ENCODE results near the gene S100A13. TPM values are rescaled to one million over a fixed set of nuclear protein-coding genes. Genes with fewer than 3 reads are reported as not detected.

The S100A13 gene
- total RNA-seq, 1 donor from 2014 or later, result 152 TPM

DNA sequence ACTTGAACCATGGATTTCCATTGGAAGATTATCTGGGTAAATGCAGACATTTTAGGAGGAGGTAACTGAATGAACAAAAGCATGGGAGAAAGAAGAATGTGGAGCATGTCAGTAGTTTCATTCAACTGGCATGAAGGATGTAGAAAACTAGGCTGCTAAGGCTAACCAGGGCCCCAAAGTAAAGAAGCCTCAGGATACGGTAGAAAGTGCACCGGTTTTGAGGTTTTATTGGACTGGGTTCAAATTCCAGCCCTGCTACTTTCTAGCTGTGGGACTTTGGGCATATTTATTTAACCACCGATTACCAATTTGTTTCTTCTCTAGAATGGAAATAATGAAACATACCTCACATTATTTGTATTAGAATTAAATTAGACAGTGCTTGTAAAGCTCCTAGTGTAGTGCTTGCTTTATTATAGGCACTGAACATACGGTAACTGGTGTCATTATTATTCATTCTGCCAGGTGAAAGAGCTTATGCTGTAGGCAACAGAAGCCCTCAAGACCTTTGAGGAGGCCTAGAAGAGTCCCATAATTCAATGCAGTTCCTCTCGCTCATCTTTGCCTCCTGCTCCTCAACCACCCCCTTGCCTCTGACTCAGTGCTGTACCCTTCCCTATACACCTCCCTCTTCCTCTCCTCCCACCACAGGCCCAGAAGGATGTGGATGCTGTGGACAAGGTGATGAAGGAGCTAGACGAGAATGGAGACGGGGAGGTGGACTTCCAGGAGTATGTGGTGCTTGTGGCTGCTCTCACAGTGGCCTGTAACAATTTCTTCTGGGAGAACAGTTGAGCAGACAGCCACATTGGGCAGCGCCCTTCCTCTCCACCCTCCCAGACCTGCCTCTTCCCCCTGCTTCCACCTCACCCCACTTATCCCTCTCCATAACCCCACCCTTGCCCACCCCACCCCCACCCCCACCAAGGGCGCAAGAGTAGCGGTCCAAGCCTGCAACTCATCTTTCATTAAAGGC lies 4.0 kb upstream of the S100A13 start:
- Mint-ChIP-seq H3K9me3 (ENCODE audit: unreplicated experiment) (peaks cover 6% of the 10 kb centered on the region), H3K27ac (ENCODE audit: unreplicated experiment) (peak overlapping the region; percentile 68), H3K27me3 (ENCODE audit: unreplicated experiment) (peaks cover 20% of the 10 kb centered on the region)

DNA sequence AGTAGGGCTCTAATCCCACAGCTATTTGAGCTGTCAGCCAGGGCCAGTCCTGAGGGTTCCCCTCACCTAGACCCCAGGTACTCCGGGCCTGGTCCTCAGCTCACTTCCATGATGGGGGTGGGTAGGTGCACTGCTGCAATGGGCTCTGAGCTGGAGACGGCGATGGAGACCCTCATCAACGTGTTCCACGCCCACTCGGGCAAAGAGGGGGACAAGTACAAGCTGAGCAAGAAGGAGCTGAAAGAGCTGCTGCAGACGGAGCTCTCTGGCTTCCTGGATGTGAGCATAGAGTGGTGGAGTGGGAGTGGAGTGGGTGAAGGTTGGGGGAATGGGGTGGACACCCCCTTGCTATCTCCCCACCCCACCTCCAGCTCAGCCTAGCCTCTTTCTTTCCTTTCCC lies 3.1 kb upstream of the S100A13 start:
- Mint-ChIP-seq H3K4me3 (ENCODE audit: unreplicated experiment) (no peak overlapping the region), H3K4me1 (ENCODE audit: unreplicated experiment) (peaks cover 41% of the 10 kb centered on the region), H3K27ac (ENCODE audit: unreplicated experiment) (no peak overlapping the region), H3K27me3 (ENCODE audit: unreplicated experiment) (peaks cover 22% of the 10 kb centered on the region), H3K36me3 (ENCODE audit: low read depth, unreplicated experiment) (peaks cover 23% of the 10 kb centered on the region), H3K9me3 (ENCODE audit: unreplicated experiment) (peaks cover 6% of the 10 kb centered on the region)
- TF ChIP-seq, protein P1, sequence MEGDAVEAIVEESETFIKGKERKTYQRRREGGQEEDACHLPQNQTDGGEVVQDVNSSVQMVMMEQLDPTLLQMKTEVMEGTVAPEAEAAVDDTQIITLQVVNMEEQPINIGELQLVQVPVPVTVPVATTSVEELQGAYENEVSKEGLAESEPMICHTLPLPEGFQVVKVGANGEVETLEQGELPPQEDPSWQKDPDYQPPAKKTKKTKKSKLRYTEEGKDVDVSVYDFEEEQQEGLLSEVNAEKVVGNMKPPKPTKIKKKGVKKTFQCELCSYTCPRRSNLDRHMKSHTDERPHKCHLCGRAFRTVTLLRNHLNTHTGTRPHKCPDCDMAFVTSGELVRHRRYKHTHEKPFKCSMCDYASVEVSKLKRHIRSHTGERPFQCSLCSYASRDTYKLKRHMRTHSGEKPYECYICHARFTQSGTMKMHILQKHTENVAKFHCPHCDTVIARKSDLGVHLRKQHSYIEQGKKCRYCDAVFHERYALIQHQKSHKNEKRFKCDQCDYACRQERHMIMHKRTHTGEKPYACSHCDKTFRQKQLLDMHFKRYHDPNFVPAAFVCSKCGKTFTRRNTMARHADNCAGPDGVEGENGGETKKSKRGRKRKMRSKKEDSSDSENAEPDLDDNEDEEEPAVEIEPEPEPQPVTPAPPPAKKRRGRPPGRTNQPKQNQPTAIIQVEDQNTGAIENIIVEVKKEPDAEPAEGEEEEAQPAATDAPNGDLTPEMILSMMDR (IDR thresholded peaks at IDR 0.05; ENCODE audit: unreplicated experiment), result no peak
- no peak for DNase-seq (ENCODE audit: low spot score)

More for the DNA sequence above, 4.0 kb upstream of the S100A13 start:
- Mint-ChIP-seq H3K4me3 (ENCODE audit: unreplicated experiment) (no peak overlapping the region), H3K36me3 (ENCODE audit: low read depth, unreplicated experiment) (peaks cover 20% of the 10 kb centered on the region), H3K4me1 (ENCODE audit: unreplicated experiment) (peaks cover 33% of the 10 kb centered on the region)
- DNase-seq (ENCODE audit: low spot score), result no peak
- TF ChIP-seq, protein P1 (IDR thresholded peaks at IDR 0.05; ENCODE audit: unreplicated experiment), result no peak

DNA sequence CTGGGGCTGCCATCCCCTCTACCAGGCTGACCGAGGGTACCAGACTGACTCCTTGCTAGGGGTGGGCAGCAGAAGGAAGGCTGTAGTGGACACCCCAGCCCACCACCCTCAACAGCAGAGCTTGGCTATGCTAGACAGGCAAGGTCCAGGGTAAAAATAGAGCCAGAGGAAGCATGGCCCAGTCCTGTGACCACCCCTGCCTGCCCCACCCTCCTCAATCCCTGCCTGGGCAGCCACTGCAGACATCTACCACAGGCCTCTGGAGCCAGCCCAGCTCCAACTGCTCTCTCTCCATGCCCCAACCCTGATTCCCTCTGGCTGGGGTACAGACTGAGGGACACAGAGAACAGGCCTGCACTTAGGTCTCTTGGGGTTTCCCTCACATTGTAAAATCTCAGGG lies 2.7 kb upstream of the S100A13 start:
- Mint-ChIP-seq H3K4me1 (ENCODE audit: unreplicated experiment) (peaks cover 42% of the 10 kb centered on the region), H3K27me3 (ENCODE audit: unreplicated experiment) (peaks cover 22% of the 10 kb centered on the region), H3K27ac (ENCODE audit: unreplicated experiment) (no peak overlapping the region), H3K4me3 (ENCODE audit: unreplicated experiment) (no peak overlapping the region), H3K36me3 (ENCODE audit: low read depth, unreplicated experiment) (peaks cover 23% of the 10 kb centered on the region), H3K9me3 (ENCODE audit: unreplicated experiment) (peaks cover 6% of the 10 kb centered on the region)
- no peak for DNase-seq (ENCODE audit: low spot score)
- TF ChIP-seq, protein P1 (IDR thresholded peaks at IDR 0.05; ENCODE audit: unreplicated experiment), result no peak

DNA sequence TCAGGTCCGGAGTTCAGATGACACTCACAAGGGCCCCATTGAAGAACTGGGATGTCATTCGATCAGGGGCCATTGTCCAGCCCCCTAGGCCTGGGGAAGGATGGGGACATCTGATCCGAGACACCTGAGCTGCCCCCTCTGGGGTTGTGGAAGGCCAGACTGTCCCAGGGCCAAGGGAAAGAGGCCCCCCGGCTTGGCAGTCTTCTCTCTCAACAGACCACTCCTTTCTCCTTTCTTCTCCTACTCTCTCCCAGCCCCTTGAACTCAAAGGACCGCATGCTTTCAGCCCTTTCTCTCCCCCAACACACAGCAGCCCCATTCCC lies 2.0 kb upstream of the S100A13 start:
- Mint-ChIP-seq H3K4me1 (ENCODE audit: unreplicated experiment) (peaks cover 44% of the 10 kb centered on the region), H3K36me3 (ENCODE audit: low read depth, unreplicated experiment) (peaks cover 20% of the 10 kb centered on the region), H3K4me3 (ENCODE audit: unreplicated experiment) (no peak overlapping the region), H3K27me3 (ENCODE audit: unreplicated experiment) (peaks cover 19% of the 10 kb centered on the region), H3K27ac (ENCODE audit: unreplicated experiment) (no peak overlapping the region), H3K9me3 (ENCODE audit: unreplicated experiment) (peaks cover 6% of the 10 kb centered on the region)
- TF ChIP-seq, protein P1 (IDR thresholded peaks at IDR 0.05; ENCODE audit: unreplicated experiment), result no peak
- no peak for DNase-seq (ENCODE audit: low spot score)

All from endothelial cell (in vitro differentiated cells).